Measurements from ENCODE around the gene NUDT4.

NUDT4 gene

GRCh38 chr12:93377252-93378195 is at the start of gene NUDT4:
Gene NUDT4 (plus strand): TSS chr12:93377925. CDS start chr12:93378323, 398 bp downstream.
- Histone ChIP-seq H3K4me3 (ENCODE audit: low read length in 2 of 2) (peak within 1 kb of the TSS; percentile 87 to 100), H3K36me3 (ENCODE audit: control insufficient read depth in 2 of 2, insufficient read depth in 2 of 2, low read length in 2 of 2) (no peaks in the 10 kb centered on the region), H3K9me3 (ENCODE audit: control insufficient read depth in 2 of 2, low read length in 2 of 2) (no peaks in the 10 kb centered on the region), H3K27me3 (ENCODE audit: control insufficient read depth in 2 of 2, insufficient read depth in 2 of 2, low read length in 2 of 2) (no peaks in the 10 kb centered on the region), H3K4me1 (ENCODE audit: control insufficient read depth in 2 of 2, insufficient read depth in 2 of 2, low read length in 2 of 2) (peaks cover 22 to 47% of the 10 kb centered on the region in 2 donors), H3K9ac (ENCODE audit: low read depth in 1 of 2, low read length in 2 of 2) (peak within 1 kb of the TSS; percentile 91 to 99), H3K27ac (ENCODE audit: low read depth in 2 of 2, low read length in 2 of 2) (peak within 1 kb of the TSS; percentile 90 to 93)

GRCh38 chr12:93333054-93333453 is 44.7 kb upstream of the NUDT4 start:
- H3K4me3 ChIP-seq (ENCODE audit: low read length in 2 of 2) = no peak overlapping the region
- no peak overlapping the region for H3K9ac ChIP-seq (ENCODE audit: low read depth in 1 of 2, low read length in 2 of 2)
- H3K36me3 ChIP-seq (ENCODE audit: control insufficient read depth in 2 of 2, insufficient read depth in 2 of 2, low read length in 2 of 2) = no peaks in the 10 kb centered on the region
- no peaks in the 10 kb centered on the region for H3K27me3 ChIP-seq (ENCODE audit: control insufficient read depth in 2 of 2, insufficient read depth in 2 of 2, low read length in 2 of 2)
- no peak overlapping the region for H3K27ac ChIP-seq (ENCODE audit: low read depth in 2 of 2, low read length in 2 of 2)
- no peaks in the 10 kb centered on the region for H3K4me1 ChIP-seq (ENCODE audit: control insufficient read depth in 2 of 2, insufficient read depth in 2 of 2, low read length in 2 of 2)
- no peaks in the 10 kb centered on the region for H3K9me3 ChIP-seq (ENCODE audit: control insufficient read depth in 2 of 2, low read length in 2 of 2)

- Histone ChIP-seq H3K9me3 (ENCODE audit: control insufficient read depth in 2 of 2, low read length in 2 of 2) (no peaks in the 10 kb centered on the region), H3K4me1 (ENCODE audit: control insufficient read depth in 2 of 2, insufficient read depth in 2 of 2, low read length in 2 of 2) (no peaks in the 10 kb centered on the region), H3K36me3 (ENCODE audit: control insufficient read depth in 2 of 2, insufficient read depth in 2 of 2, low read length in 2 of 2) (no peaks in the 10 kb centered on the region), H3K27me3 (ENCODE audit: control insufficient read depth in 2 of 2, insufficient read depth in 2 of 2, low read length in 2 of 2) (no peaks in the 10 kb centered on the region), H3K9ac (ENCODE audit: low read depth in 1 of 2, low read length in 2 of 2) (no peak overlapping the region), H3K4me3 (ENCODE audit: low read length in 2 of 2) (no peak overlapping the region), H3K27ac (ENCODE audit: low read depth in 2 of 2, low read length in 2 of 2) (no peak overlapping the region)
Observed at GRCh38 chr12:93333828-93334227, 43.9 kb upstream of the NUDT4 start.

GRCh38 chr12:93335603-93336162 is 42.0 kb upstream of the NUDT4 start:
- Histone ChIP-seq H3K4me3 (ENCODE audit: low read length in 2 of 2) (no peak overlapping the region), H3K27me3 (ENCODE audit: control insufficient read depth in 2 of 2, insufficient read depth in 2 of 2, low read length in 2 of 2) (no peaks in the 10 kb centered on the region), H3K9ac (ENCODE audit: low read depth in 1 of 2, low read length in 2 of 2) (no peak overlapping the region), H3K36me3 (ENCODE audit: control insufficient read depth in 2 of 2, insufficient read depth in 2 of 2, low read length in 2 of 2) (no peaks in the 10 kb centered on the region), H3K27ac (ENCODE audit: low read depth in 2 of 2, low read length in 2 of 2) (no peak overlapping the region), H3K9me3 (ENCODE audit: control insufficient read depth in 2 of 2, low read length in 2 of 2) (no peaks in the 10 kb centered on the region), H3K4me1 (ENCODE audit: control insufficient read depth in 2 of 2, insufficient read depth in 2 of 2, low read length in 2 of 2) (no peaks in the 10 kb centered on the region)

GRCh38 chr12:93336291-93336741 is 41.4 kb upstream of the NUDT4 start:
- no peaks in the 10 kb centered on the region for H3K4me1 ChIP-seq (ENCODE audit: control insufficient read depth in 2 of 2, insufficient read depth in 2 of 2, low read length in 2 of 2)
- no peak overlapping the region for H3K27ac ChIP-seq (ENCODE audit: low read depth in 2 of 2, low read length in 2 of 2)
- H3K27me3 ChIP-seq (ENCODE audit: control insufficient read depth in 2 of 2, insufficient read depth in 2 of 2, low read length in 2 of 2) = no peaks in the 10 kb centered on the region
- no peak overlapping the region for H3K4me3 ChIP-seq (ENCODE audit: low read length in 2 of 2)
- H3K9me3 ChIP-seq (ENCODE audit: control insufficient read depth in 2 of 2, low read length in 2 of 2) = no peaks in the 10 kb centered on the region
- no peaks in the 10 kb centered on the region for H3K36me3 ChIP-seq (ENCODE audit: control insufficient read depth in 2 of 2, insufficient read depth in 2 of 2, low read length in 2 of 2)
- H3K9ac ChIP-seq (ENCODE audit: low read depth in 1 of 2, low read length in 2 of 2) = no peak overlapping the region

- no peaks in the 10 kb centered on the region for H3K9me3 ChIP-seq (ENCODE audit: control insufficient read depth in 2 of 2, low read length in 2 of 2)
- H3K36me3 ChIP-seq (ENCODE audit: control insufficient read depth in 2 of 2, insufficient read depth in 2 of 2, low read length in 2 of 2) = no peaks in the 10 kb centered on the region
Observed at GRCh38 chr12:93338598-93338997, 39.1 kb upstream of the NUDT4 start.

GRCh38 chr12:93339695-93340094 is 38.0 kb upstream of the NUDT4 start:
- Histone ChIP-seq H3K4me3 (ENCODE audit: low read length in 2 of 2) (no peak overlapping the region), H3K9me3 (ENCODE audit: control insufficient read depth in 2 of 2, low read length in 2 of 2) (no peaks in the 10 kb centered on the region), H3K27me3 (ENCODE audit: control insufficient read depth in 2 of 2, insufficient read depth in 2 of 2, low read length in 2 of 2) (no peaks in the 10 kb centered on the region), H3K9ac (ENCODE audit: low read depth in 1 of 2, low read length in 2 of 2) (no peak overlapping the region), H3K36me3 (ENCODE audit: control insufficient read depth in 2 of 2, insufficient read depth in 2 of 2, low read length in 2 of 2) (no peaks in the 10 kb centered on the region), H3K27ac (ENCODE audit: low read depth in 2 of 2, low read length in 2 of 2) (no peak overlapping the region), H3K4me1 (ENCODE audit: control insufficient read depth in 2 of 2, insufficient read depth in 2 of 2, low read length in 2 of 2) (no peaks in the 10 kb centered on the region)

More at GRCh38 chr12:93338598-93338997, 39.1 kb upstream of the NUDT4 start:
- Histone ChIP-seq H3K9ac (ENCODE audit: low read depth in 1 of 2, low read length in 2 of 2) (no peak overlapping the region), H3K4me1 (ENCODE audit: control insufficient read depth in 2 of 2, insufficient read depth in 2 of 2, low read length in 2 of 2) (no peaks in the 10 kb centered on the region), H3K27me3 (ENCODE audit: control insufficient read depth in 2 of 2, insufficient read depth in 2 of 2, low read length in 2 of 2) (no peaks in the 10 kb centered on the region), H3K27ac (ENCODE audit: low read depth in 2 of 2, low read length in 2 of 2) (no peak overlapping the region), H3K4me3 (ENCODE audit: low read length in 2 of 2) (no peak overlapping the region)

GRCh38 chr12:93341409-93342049 is 36.2 kb upstream of the NUDT4 start:
- H3K9ac ChIP-seq (ENCODE audit: low read depth in 1 of 2, low read length in 2 of 2) = no peak overlapping the region
- H3K4me3 ChIP-seq (ENCODE audit: low read length in 2 of 2) = no peak overlapping the region
- no peaks in the 10 kb centered on the region for H3K27me3 ChIP-seq (ENCODE audit: control insufficient read depth in 2 of 2, insufficient read depth in 2 of 2, low read length in 2 of 2)
- no peaks in the 10 kb centered on the region for H3K9me3 ChIP-seq (ENCODE audit: control insufficient read depth in 2 of 2, low read length in 2 of 2)
- H3K4me1 ChIP-seq (ENCODE audit: control insufficient read depth in 2 of 2, insufficient read depth in 2 of 2, low read length in 2 of 2) = no peaks in the 10 kb centered on the region
- H3K27ac ChIP-seq (ENCODE audit: low read depth in 2 of 2, low read length in 2 of 2) = no peak overlapping the region
- no peaks in the 10 kb centered on the region for H3K36me3 ChIP-seq (ENCODE audit: control insufficient read depth in 2 of 2, insufficient read depth in 2 of 2, low read length in 2 of 2)

GRCh38 chr12:93347054-93347785 is 30.5 kb upstream of the NUDT4 start:
- no peak overlapping the region for H3K9ac ChIP-seq (ENCODE audit: low read depth in 1 of 2, low read length in 2 of 2)
- H3K36me3 ChIP-seq (ENCODE audit: control insufficient read depth in 2 of 2, insufficient read depth in 2 of 2, low read length in 2 of 2) = no peaks in the 10 kb centered on the region
- H3K27ac ChIP-seq (ENCODE audit: low read depth in 2 of 2, low read length in 2 of 2) = no peak overlapping the region
- no peaks in the 10 kb centered on the region for H3K9me3 ChIP-seq (ENCODE audit: control insufficient read depth in 2 of 2, low read length in 2 of 2)
- no peaks in the 10 kb centered on the region for H3K4me1 ChIP-seq (ENCODE audit: control insufficient read depth in 2 of 2, insufficient read depth in 2 of 2, low read length in 2 of 2)
- no peak overlapping the region for H3K4me3 ChIP-seq (ENCODE audit: low read length in 2 of 2)
- no peaks in the 10 kb centered on the region for H3K27me3 ChIP-seq (ENCODE audit: control insufficient read depth in 2 of 2, insufficient read depth in 2 of 2, low read length in 2 of 2)
